Neural crest cell (in vitro differentiated cells): ENCODE data around the gene MPP3. TPM values are rescaled to one million over a fixed set of nuclear protein-coding genes. Genes with fewer than 3 reads are reported as not detected.

Source experiments
- DNase-seq: peaks from one replicate; pipeline ENCODE4 v3.0.0; 2021; ENCODE audit warnings: low read depth, mixed read lengths, low spot score
- H3K27ac Mint-ChIP-seq: one replicate; pipeline ENCODE4 v1.8.0; 2021; ENCODE audit warnings: mild to moderate bottlenecking, mixed read lengths; ENCODE audit not compliant: unreplicated experiment
- H3K27me3 Mint-ChIP-seq: 2 replicates; pipeline ENCODE4 v1.8.0; 2021; ENCODE audit warnings: low read depth, mild to moderate bottlenecking, mixed read lengths
- H3K36me3 Mint-ChIP-seq: 2 replicates; pipeline ENCODE4 v1.8.0; 2021; ENCODE audit warnings: low read depth, mild to moderate bottlenecking, mixed read lengths
- H3K4me1 Mint-ChIP-seq: 2 replicates; pipeline ENCODE4 v1.8.0; 2021; ENCODE audit warnings: mixed read lengths
- H3K4me3 Mint-ChIP-seq: one replicate; pipeline ENCODE4 v1.8.0; 2021; ENCODE audit warnings: mild to moderate bottlenecking, mixed read lengths
- H3K9me3 Mint-ChIP-seq: 2 replicates; pipeline ENCODE4 v1.8.0; 2021; ENCODE audit warnings: mixed read lengths
- CTCF ChIP-seq: fragments of 200-600 bp; sonication (generic); conservative IDR thresholded peaks from 2 replicates; pipeline ENCODE4 v1.5.0; 2021; ENCODE audit warnings: antibody characterized with exemption, mild to moderate bottlenecking
- total RNA-seq: library from RNA; stranded (reverse); gene quantifications from 2 replicates; pipeline ENCODE4 v1.2.1, GENCODE V29; 2021

The MPP3 gene
- total RNA-seq, 1 donor from 2014 or later, result 14.4 TPM

GRCh38 chr17:43756201-43756600, 76.7 kb downstream of the MPP3 start:
- H3K4me3 Mint-ChIP-seq, result no peak overlapping the region
- DNase-seq, result no peak
- no peaks in the 10 kb centered on the region for H3K9me3 Mint-ChIP-seq
- TF ChIP-seq CTCF, result no peak
- peaks cover 5% of the 10 kb centered on the region for H3K27me3 Mint-ChIP-seq
- H3K36me3 Mint-ChIP-seq, result no peaks in the 10 kb centered on the region
- H3K27ac Mint-ChIP-seq, result no peak overlapping the region
- H3K4me1 Mint-ChIP-seq, result peaks cover 37% of the 10 kb centered on the region

- Mint-ChIP-seq H3K9me3 (no peaks in the 10 kb centered on the region), H3K36me3 (no peaks in the 10 kb centered on the region), H3K4me3 (no peak overlapping the region), H3K27me3 (peaks cover 5% of the 10 kb centered on the region), H3K27ac (no peak overlapping the region), H3K4me1 (peaks cover 34% of the 10 kb centered on the region)
- DNase-seq, result no peak
- no peak for TF ChIP-seq CTCF
Measured at GRCh38 chr17:43755389-43755875, 77.5 kb downstream of the MPP3 start.

GRCh38 chr17:43754947-43755346, 78.0 kb downstream of the MPP3 start:
- Mint-ChIP-seq H3K27me3 (peaks cover 5% of the 10 kb centered on the region), H3K4me1 (peaks cover 29% of the 10 kb centered on the region), H3K4me3 (no peak overlapping the region), H3K9me3 (no peaks in the 10 kb centered on the region), H3K27ac (no peak overlapping the region), H3K36me3 (no peaks in the 10 kb centered on the region)
- no peak for TF ChIP-seq CTCF
- no peak for DNase-seq

- H3K4me1 Mint-ChIP-seq, result peaks cover 17% of the 10 kb centered on the region
- no peak for DNase-seq
- peaks cover 5% of the 10 kb centered on the region for H3K27me3 Mint-ChIP-seq
- TF ChIP-seq CTCF, result no peak
- H3K27ac Mint-ChIP-seq, result no peak overlapping the region
- no peaks in the 10 kb centered on the region for H3K9me3 Mint-ChIP-seq
- no peaks in the 10 kb centered on the region for H3K36me3 Mint-ChIP-seq
- no peak overlapping the region for H3K4me3 Mint-ChIP-seq
Measured at GRCh38 chr17:43753493-43754129, 79.3 kb downstream of the MPP3 start.

Other genes starting within 250 kb of the MPP3 start
- gene MEOX1, start 171.2 kb downstream of the MPP3 start, total RNA-seq, result 1.1 and 1.7 TPM in 2 replicates
- gene SOST, start 74.4 kb downstream of the MPP3 start, total RNA-seq, result not detected in 2 replicates
- gene DUSP3, start 54.2 kb downstream of the MPP3 start, total RNA-seq, result 33.3 and 33.8 TPM in 2 replicates
- not detected in 2 replicates for gene CFAP97D1, start 52.7 kb downstream of the MPP3 start, total RNA-seq
- gene CD300LG, start 14.0 kb upstream of the MPP3 start, total RNA-seq, result not detected in 2 replicates
- 26.8 and 29.8 TPM in 2 replicates for gene MPP2, start 74.4 kb upstream of the MPP3 start, total RNA-seq
- not detected in 2 replicates for gene PPY, start 109.3 kb upstream of the MPP3 start, total RNA-seq
- not detected in 2 replicates for gene PYY, start 120.8 kb upstream of the MPP3 start, total RNA-seq
- gene NAGS, start 171.5 kb upstream of the MPP3 start, total RNA-seq, result 0.93 and 1.1 TPM in 2 replicates
- 24.0 and 26.9 TPM in 2 replicates for gene TMEM101, start 181.8 kb upstream of the MPP3 start, total RNA-seq
- gene LSM12, start 233.5 kb upstream of the MPP3 start, total RNA-seq, result 59.7 and 60.9 TPM in 2 replicates
- gene G6PC3, start 237.6 kb upstream of the MPP3 start, total RNA-seq, result 81.1 and 88.6 TPM in 2 replicates